Measurements from ENCODE around the gene TRERF1.
A peak's percentile ranks its signal among the peaks of the same experiment; 100 is the strongest.

TRERF1 gene

GRCh38 chr6:42318480-42318879, 133.2 kb downstream of the TRERF1 start:
- H3K4me3 ChIP-seq (ENCODE audit: low read depth, low read length) = no peak overlapping the region
- no peak overlapping the region for H3K27ac ChIP-seq
- DNase-seq = no peak
- no peaks in the 10 kb centered on the region for H3K36me3 ChIP-seq (replicated peaks)
- in situ Hi-C loops (cut with HindIII; ENCODE audit: low pct_ligation_motif_present, low sequenced_read_pairs) = no loop called here
- no peaks in the 10 kb centered on the region for H3K27me3 ChIP-seq (replicated peaks)
- TF ChIP-seq CTCF (IDR thresholded peaks at IDR 0.05; ENCODE audit: low read depth, low read length, missing control alignments) = no peak

GRCh38 chr6:42316981-42317380, 134.7 kb downstream of the TRERF1 start:
- Histone ChIP-seq H3K4me3 (ENCODE audit: low read depth, low read length) (no peak overlapping the region), H3K36me3 (replicated peaks) (no peaks in the 10 kb centered on the region), H3K27me3 (replicated peaks) (no peaks in the 10 kb centered on the region), H3K27ac (peak overlapping the region; percentile 88)
- no peak for TF ChIP-seq CTCF (IDR thresholded peaks at IDR 0.05; ENCODE audit: low read depth, low read length, missing control alignments)
- in situ Hi-C loops (cut with HindIII; ENCODE audit: low pct_ligation_motif_present, low sequenced_read_pairs) = no loop called here
- DNase-seq = no peak

- peak; percentile 97 for DNase-seq
- Histone ChIP-seq H3K27me3 (replicated peaks) (no peaks in the 10 kb centered on the region), H3K36me3 (replicated peaks) (no peaks in the 10 kb centered on the region), H3K27ac (peak overlapping the region; percentile 88), H3K4me3 (ENCODE audit: low read depth, low read length) (no peak overlapping the region)
- in situ Hi-C loops (cut with HindIII; ENCODE audit: low pct_ligation_motif_present, low sequenced_read_pairs) = no loop called here
- TF ChIP-seq CTCF (IDR thresholded peaks at IDR 0.05; ENCODE audit: low read depth, low read length, missing control alignments) = no peak
These were observed 135.4 kb downstream of the TRERF1 start for GRCh38 chr6:42315991-42316970.

GRCh38 chr6:42315259-42315990, 136.3 kb downstream of the TRERF1 start:
- H3K36me3 ChIP-seq (replicated peaks) = no peaks in the 10 kb centered on the region
- TF ChIP-seq CTCF (IDR thresholded peaks at IDR 0.05; ENCODE audit: low read depth, low read length, missing control alignments) = no peak
- no peaks in the 10 kb centered on the region for H3K27me3 ChIP-seq (replicated peaks)
- peak overlapping the region; percentile 88 for H3K27ac ChIP-seq
- in situ Hi-C loops (cut with HindIII; ENCODE audit: low pct_ligation_motif_present, low sequenced_read_pairs) = no loop called here
- no peak overlapping the region for H3K4me3 ChIP-seq (ENCODE audit: low read depth, low read length)
- DNase-seq = no peak

GRCh38 chr6:42314571-42315258, 137.0 kb downstream of the TRERF1 start:
- Histone ChIP-seq H3K27ac (no peak overlapping the region), H3K36me3 (replicated peaks) (no peaks in the 10 kb centered on the region), H3K27me3 (replicated peaks) (no peaks in the 10 kb centered on the region), H3K4me3 (ENCODE audit: low read depth, low read length) (no peak overlapping the region)
- in situ Hi-C loops (cut with HindIII; ENCODE audit: low pct_ligation_motif_present, low sequenced_read_pairs) = no loop called here
- no peak for DNase-seq
- TF ChIP-seq CTCF (IDR thresholded peaks at IDR 0.05; ENCODE audit: low read depth, low read length, missing control alignments) = no peak
